Sigmoid colon (tissue), 4 donors: ENCODE results near the gene SLC25A14.
"Not testable (repeated sequence)": the region's sequence is repeated elsewhere in the genome, so short reads cannot be mapped to it uniquely, and the experiment has no call there.

Experiments
- EP300 ChIP-seq, 4 donors: sonication (generic); formaldehyde crosslinking; IDR thresholded peaks; one replicate each; pipeline ENCODE4 v1.6.1; 2017; ENCODE audit warnings: antibody characterized with exemption in 4 of 4
- POLR2A ChIP-seq, 2 donors: fragments of 450-650 bp; IDR thresholded peaks; one replicate each; pipeline ENCODE4 v1.6.1; 2016; ENCODE audit warnings: antibody characterized with exemption in 2 of 2, mild to moderate bottlenecking in 2 of 2, moderate library complexity in 2 of 2
- POLR2AphosphoS5 ChIP-seq, 4 donors: sonication (generic); formaldehyde crosslinking; IDR thresholded peaks; one replicate each; pipeline ENCODE4 v1.6.1; 2017; ENCODE audit warnings: antibody characterized with exemption in 4 of 4
- TF ChIP-seq, protein P1 (sequence below), 4 experiments: fragments of 450-650 bp in 3 of 4; fragments of 200-600 bp in 1 of 4; IDR thresholded peaks; one replicate each; pipeline ENCODE4 v1.5.1; 2016 to 2019; ENCODE audit warnings: antibody characterized with exemption in 4 of 4, mild to moderate bottlenecking in 3 of 4, moderate library complexity in 2 of 4

DNA sequence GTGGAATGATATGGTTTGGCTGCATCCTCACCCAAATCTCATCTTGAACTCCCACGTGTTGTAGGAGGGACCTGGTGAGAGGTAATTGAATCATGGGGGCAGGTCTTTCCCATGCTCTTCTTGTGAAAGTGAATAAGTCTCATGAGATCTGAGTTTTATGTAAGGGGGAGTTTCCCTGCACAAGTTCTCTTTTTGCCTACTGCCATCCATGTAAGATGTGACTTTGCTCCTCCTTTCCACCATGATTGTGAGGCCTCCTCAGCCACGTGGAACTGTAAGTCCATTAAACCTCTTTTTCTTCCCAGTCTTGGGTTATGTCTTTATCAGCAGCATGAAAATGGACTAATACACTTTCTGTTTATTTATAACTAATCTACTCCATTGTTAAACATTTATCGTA, 19.8 kb upstream of the SLC25A14 start:
- TF ChIP-seq, protein P1, sequence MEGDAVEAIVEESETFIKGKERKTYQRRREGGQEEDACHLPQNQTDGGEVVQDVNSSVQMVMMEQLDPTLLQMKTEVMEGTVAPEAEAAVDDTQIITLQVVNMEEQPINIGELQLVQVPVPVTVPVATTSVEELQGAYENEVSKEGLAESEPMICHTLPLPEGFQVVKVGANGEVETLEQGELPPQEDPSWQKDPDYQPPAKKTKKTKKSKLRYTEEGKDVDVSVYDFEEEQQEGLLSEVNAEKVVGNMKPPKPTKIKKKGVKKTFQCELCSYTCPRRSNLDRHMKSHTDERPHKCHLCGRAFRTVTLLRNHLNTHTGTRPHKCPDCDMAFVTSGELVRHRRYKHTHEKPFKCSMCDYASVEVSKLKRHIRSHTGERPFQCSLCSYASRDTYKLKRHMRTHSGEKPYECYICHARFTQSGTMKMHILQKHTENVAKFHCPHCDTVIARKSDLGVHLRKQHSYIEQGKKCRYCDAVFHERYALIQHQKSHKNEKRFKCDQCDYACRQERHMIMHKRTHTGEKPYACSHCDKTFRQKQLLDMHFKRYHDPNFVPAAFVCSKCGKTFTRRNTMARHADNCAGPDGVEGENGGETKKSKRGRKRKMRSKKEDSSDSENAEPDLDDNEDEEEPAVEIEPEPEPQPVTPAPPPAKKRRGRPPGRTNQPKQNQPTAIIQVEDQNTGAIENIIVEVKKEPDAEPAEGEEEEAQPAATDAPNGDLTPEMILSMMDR (IDR thresholded peaks at IDR 0.05): not testable (repeated sequence)
- TF ChIP-seq POLR2AphosphoS5, POLR2A, EP300 (IDR thresholded peaks at IDR 0.05): not testable (repeated sequence)
